Neural progenitor cell (in vitro differentiated cells): ENCODE results near the gene ARHGEF38. TPM values are rescaled to one million over a fixed set of nuclear protein-coding genes. Genes with fewer than 3 reads are reported as not detected.

Experiments used
- DNase-seq: peaks from one replicate; pipeline ENCODE4 v3.0.0-alpha.2; 2016; ENCODE audit warnings: low spot score
- H2AFZ ChIP-seq: fragments of 200-600 bp; sonication (generic); replicated peaks from 2 replicates; pipeline ENCODE4 v1.6.1; 2016; ENCODE audit warnings: antibody characterized with exemption
- H3F3A ChIP-seq: fragments of 200-600 bp; sonication (generic); 2 replicates; pipeline ENCODE4 v1.6.1; 2016; ENCODE audit warnings: antibody characterized with exemption, low read depth
- H3K27ac ChIP-seq: fragments of 200-600 bp; sonication (generic); 2 replicates; pipeline ENCODE4 v1.5.1; 2016; ENCODE audit warnings: mild to moderate bottlenecking
- H3K27me3 ChIP-seq: fragments of 200-600 bp; sonication (generic); 2 replicates; pipeline ENCODE4 v1.6.1; 2016; ENCODE audit warnings: mild to moderate bottlenecking, moderate library complexity
- H3K36me3 ChIP-seq: fragments of 200-600 bp; sonication (generic); 2 replicates; pipeline ENCODE4 v1.5.1; 2016
- H3K4me1 ChIP-seq: fragments of 200-600 bp; sonication (generic); 2 replicates; pipeline ENCODE4 v1.6.1; 2016; ENCODE audit warnings: mixed run types
- H3K4me2 ChIP-seq: fragments of 200-600 bp; sonication (generic); 2 replicates; pipeline ENCODE4 v1.6.1; 2016
- H3K4me3 ChIP-seq: fragments of 200-600 bp; sonication (generic); 2 replicates; pipeline ENCODE4 v1.5.1; 2016
- H3K79me2 ChIP-seq: fragments of 200-600 bp; sonication (generic); 2 replicates; pipeline ENCODE4 v1.6.1; 2016; ENCODE audit warnings: low read depth
- H3K9ac ChIP-seq: fragments of 200-600 bp; sonication (generic); 2 replicates; pipeline ENCODE4 v1.6.1; 2016
- H3K9me3 ChIP-seq: fragments of 200-600 bp; sonication (generic); 2 replicates; pipeline ENCODE4 v1.5.1; 2016; ENCODE audit warnings: low read depth
- H4K20me1 ChIP-seq: fragments of 200-600 bp; sonication (generic); 2 replicates; pipeline ENCODE4 v1.6.1; 2016; ENCODE audit warnings: low read depth
- H3K27ac Mint-ChIP-seq: 3 replicates; pipeline ENCODE4 v1.8.0; 2021; ENCODE audit warnings: mixed read lengths
- H3K27me3 Mint-ChIP-seq: 2 replicates; pipeline ENCODE4 v1.8.0; 2022; ENCODE audit warnings: low read depth, mild to moderate bottlenecking, inconsistent platforms, moderate library complexity, mixed read lengths; ENCODE audit not compliant: insufficient read depth
- H3K36me3 Mint-ChIP-seq: 3 replicates; pipeline ENCODE4 v1.8.0; 2021; ENCODE audit warnings: mixed read lengths
- H3K4me1 Mint-ChIP-seq: 3 replicates; pipeline ENCODE4 v1.8.0; 2021; ENCODE audit warnings: mixed read lengths
- H3K4me3 Mint-ChIP-seq: 3 replicates; pipeline ENCODE4 v1.8.0; 2021; ENCODE audit warnings: mild to moderate bottlenecking, moderate library complexity, mixed read lengths
- H3K9me3 Mint-ChIP-seq: 3 replicates; pipeline ENCODE4 v1.8.0; 2020; ENCODE audit warnings: mixed read lengths
- CTCF ChIP-seq: fragments of 200-600 bp; sonication (generic); IDR thresholded peaks from 2 replicates; pipeline ENCODE4 v1.5.1; 2017; ENCODE audit warnings: antibody characterized with exemption, mild to moderate bottlenecking
- EZH2 ChIP-seq: fragments of 200-600 bp; sonication (generic); IDR thresholded peaks from 2 replicates; pipeline ENCODE4 v1.6.1; 2017; ENCODE audit warnings: antibody characterized with exemption, mild to moderate bottlenecking, moderate library complexity
- EZH2phosphoT487 ChIP-seq: fragments of 200-600 bp; sonication (generic); IDR thresholded peaks from 2 replicates; pipeline ENCODE4 v1.6.1; 2017; ENCODE audit warnings: antibody characterized with exemption
- total RNA-seq: library from RNA; depleted of rRNA; stranded (reverse); fragments of >200 nt; gene quantifications from 2 replicates; pipeline ENCODE4 v1.2.3, GENCODE V29; 2015; ENCODE audit warnings: low replicate concordance

Gene ARHGEF38
- total RNA-seq, 1 donor from 2014 or later = 0.28 TPM

- Histone ChIP-seq H3F3A (no peaks in the 10 kb centered on the region), H3K36me3 (no peaks in the 10 kb centered on the region)
- H3K27ac Mint-ChIP-seq = no peak overlapping the region
Observed at GRCh38 chr4:105666693-105667092, 114.3 kb downstream of the ARHGEF38 start.

GRCh38 chr4:105670684-105671083, 118.3 kb downstream of the ARHGEF38 start:
- Histone ChIP-seq H3K9ac (no peak overlapping the region), H3K4me1 (no peaks in the 10 kb centered on the region), H3K4me3 (no peak overlapping the region), H3K27ac (no peak overlapping the region), H3K27me3 (no peaks in the 10 kb centered on the region), H2AFZ (no peak overlapping the region), H4K20me1 (no peaks in the 10 kb centered on the region), H3K4me2 (no peak overlapping the region), H3K36me3 (no peaks in the 10 kb centered on the region), H3F3A (no peaks in the 10 kb centered on the region), H3K79me2 (no peaks in the 10 kb centered on the region), H3K9me3 (no peaks in the 10 kb centered on the region)
- DNase-seq = no peak
- Mint-ChIP-seq H3K27ac (no peak overlapping the region), H3K27me3 (peaks cover 4% of the 10 kb centered on the region), H3K36me3 (no peaks in the 10 kb centered on the region), H3K9me3 (no peaks in the 10 kb centered on the region), H3K4me3 (no peak overlapping the region), H3K4me1 (no peaks in the 10 kb centered on the region)
- no peak for TF ChIP-seq EZH2
- TF ChIP-seq CTCF = no peak
- no peak for TF ChIP-seq EZH2phosphoT487

More at GRCh38 chr4:105666693-105667092, 114.3 kb downstream of the ARHGEF38 start:
- Mint-ChIP-seq H3K9me3 (no peaks in the 10 kb centered on the region), H3K36me3 (no peaks in the 10 kb centered on the region), H3K4me3 (no peak overlapping the region), H3K27me3 (peaks cover 2% of the 10 kb centered on the region), H3K4me1 (no peaks in the 10 kb centered on the region)
- peak; percentile 55 for DNase-seq
- TF ChIP-seq EZH2 (no peak), EZH2phosphoT487 (no peak), CTCF (peak; percentile 61)
- Histone ChIP-seq H3K27me3 (no peaks in the 10 kb centered on the region), H3K9me3 (no peaks in the 10 kb centered on the region), H4K20me1 (no peaks in the 10 kb centered on the region), H3K4me3 (no peak overlapping the region), H3K4me1 (no peaks in the 10 kb centered on the region), H3K79me2 (no peaks in the 10 kb centered on the region), H3K27ac (no peak overlapping the region), H3K4me2 (no peak overlapping the region), H2AFZ (no peak overlapping the region), H3K9ac (no peak overlapping the region)

- Histone ChIP-seq H3K4me1 (no peaks in the 10 kb centered on the region), H3K9ac (no peak overlapping the region), H4K20me1 (no peaks in the 10 kb centered on the region), H3K4me2 (no peak overlapping the region), H3K27ac (no peak overlapping the region), H3F3A (no peaks in the 10 kb centered on the region), H3K79me2 (no peaks in the 10 kb centered on the region), H3K9me3 (no peaks in the 10 kb centered on the region), H2AFZ (no peak overlapping the region), H3K4me3 (no peak overlapping the region), H3K36me3 (no peaks in the 10 kb centered on the region), H3K27me3 (no peaks in the 10 kb centered on the region)
- Mint-ChIP-seq H3K4me3 (no peak overlapping the region), H3K27ac (no peak overlapping the region), H3K4me1 (no peaks in the 10 kb centered on the region), H3K27me3 (peaks cover 4% of the 10 kb centered on the region), H3K9me3 (no peaks in the 10 kb centered on the region), H3K36me3 (no peaks in the 10 kb centered on the region)
- TF ChIP-seq CTCF (no peak), EZH2phosphoT487 (no peak), EZH2 (no peak)
- DNase-seq = no peak
Observed at GRCh38 chr4:105671301-105671700, 118.9 kb downstream of the ARHGEF38 start.
